Mesenchymal stem cell (in vitro differentiated cells and primary cell): ENCODE data around the gene SLC36A2.

Source experiments
- DNase-seq: peaks from one replicate; pipeline ENCODE4 v3.0.0-alpha.2; 2013
- H2AFZ ChIP-seq: one replicate; pipeline ENCODE4 v1.6.1; 2013; ENCODE audit warnings: low read depth, mild to moderate bottlenecking, control low read depth, inconsistent platforms, low read length, moderate library complexity
- H2AK5ac ChIP-seq: 2 replicates; pipeline ENCODE4 v1.6.1; 2013; ENCODE audit warnings: low read length, moderate library complexity, mild to moderate bottlenecking, inconsistent platforms; ENCODE audit not compliant: severe bottlenecking
- H2BK120ac ChIP-seq: one replicate; pipeline ENCODE4 v1.6.1; 2013; ENCODE audit warnings: low read depth, mild to moderate bottlenecking, inconsistent platforms, low read length, moderate library complexity
- H2BK12ac ChIP-seq, 2 experiments: one replicate each; pipeline ENCODE4 v1.6.1; 2013; ENCODE audit warnings: inconsistent platforms in 2 of 2, low read length in 2 of 2, mild to moderate bottlenecking in 2 of 2, moderate library complexity in 2 of 2, control low read depth in 1 of 2
- H2BK15ac ChIP-seq: one replicate; pipeline ENCODE4 v1.6.1; 2013; ENCODE audit warnings: mild to moderate bottlenecking, low read depth, inconsistent platforms; ENCODE audit not compliant: poor library complexity, severe bottlenecking
- H2BK5ac ChIP-seq: 2 replicates; pipeline ENCODE4 v1.6.1; 2013; ENCODE audit warnings: low read depth, mild to moderate bottlenecking, low read length, control low read depth, inconsistent platforms; ENCODE audit not compliant: poor library complexity, severe bottlenecking
- H3K14ac ChIP-seq, 2 experiments: one replicate each; pipeline ENCODE4 v1.6.1; 2013; ENCODE audit warnings: inconsistent platforms in 2 of 2, low read length in 2 of 2, control low read depth in 1 of 2, mild to moderate bottlenecking in 1 of 2, moderate library complexity in 1 of 2
- H3K18ac ChIP-seq, 2 experiments: one replicate each; pipeline ENCODE4 v1.6.1; 2013; ENCODE audit warnings: inconsistent platforms in 2 of 2, low read length in 2 of 2, control low read depth in 1 of 2, low read depth in 1 of 2, mild to moderate bottlenecking in 1 of 2
- H3K23ac ChIP-seq, 2 experiments: one replicate each; pipeline ENCODE4 v1.6.1; 2013; ENCODE audit warnings: inconsistent platforms in 2 of 2, low read length in 2 of 2, mild to moderate bottlenecking in 2 of 2, moderate library complexity in 2 of 2, control low read depth in 1 of 2
- H3K27ac ChIP-seq: 2 replicates; pipeline ENCODE4 v1.5.1; 2013; ENCODE audit warnings: mild to moderate bottlenecking, moderate library complexity, low read length, control low read depth, inconsistent platforms; ENCODE audit not compliant: poor library complexity, severe bottlenecking
- H3K27me3 ChIP-seq, 2 experiments: 2 replicates each; pipeline versions ENCODE4 v1.6.1 to v1.7.0; 2013; ENCODE audit warnings: low read length in 2 of 2, mild to moderate bottlenecking in 2 of 2, moderate library complexity in 2 of 2, control low read depth in 1 of 2, inconsistent platforms in 1 of 2; ENCODE audit not compliant: control insufficient read depth in 1 of 2, insufficient read depth in 1 of 2
- H3K36me3 ChIP-seq, 2 experiments: 2 replicates each; pipeline versions ENCODE4 v1.6.1 to v1.7.0; 2013; ENCODE audit warnings: low read length in 2 of 2, control low read depth in 1 of 2, inconsistent platforms in 1 of 2, low read depth in 1 of 2, mild to moderate bottlenecking in 1 of 2; ENCODE audit not compliant: insufficient read depth in 2 of 2, control insufficient read depth in 1 of 2
- H3K4ac ChIP-seq, 2 experiments: one replicate each; pipeline ENCODE4 v1.6.1; 2013; ENCODE audit warnings: inconsistent platforms in 2 of 2, low read length in 2 of 2, mild to moderate bottlenecking in 2 of 2, moderate library complexity in 2 of 2, control low read depth in 1 of 2, low read depth in 1 of 2
- H3K4me1 ChIP-seq: 2 replicates; pipeline ENCODE4 v1.6.1; 2013; ENCODE audit warnings: low read depth, low read length, control low read depth; ENCODE audit not compliant: control insufficient read depth, insufficient read depth
- H3K4me2 ChIP-seq: 2 replicates; pipeline ENCODE4 v1.6.1; 2013; ENCODE audit warnings: low read length, mild to moderate bottlenecking, inconsistent platforms; ENCODE audit not compliant: poor library complexity, severe bottlenecking
- H3K4me3 ChIP-seq, 2 experiments: 2 replicates each; pipeline versions ENCODE4 v1.5.1 to v1.7.0; 2013; ENCODE audit warnings: low read length in 2 of 2, mild to moderate bottlenecking in 2 of 2, control low read depth in 1 of 2, low read depth in 1 of 2; ENCODE audit not compliant: insufficient read depth in 1 of 2
- H3K79me1 ChIP-seq: replicated peaks from 2 replicates; pipeline ENCODE4 v1.6.1; 2013; ENCODE audit warnings: mild to moderate bottlenecking, control low read depth, low read length, inconsistent platforms; ENCODE audit not compliant: poor library complexity, severe bottlenecking
- H3K9ac ChIP-seq: 2 replicates; pipeline ENCODE4 v1.7.0; 2013; ENCODE audit warnings: mild to moderate bottlenecking, low read length, moderate library complexity
- H3K9me3 ChIP-seq: 2 replicates; pipeline ENCODE4 v1.7.0; 2013; ENCODE audit warnings: mild to moderate bottlenecking, low read length; ENCODE audit not compliant: control insufficient read depth
- H4K8ac ChIP-seq: one replicate; pipeline ENCODE4 v1.6.1; 2013; ENCODE audit warnings: inconsistent platforms, mild to moderate bottlenecking, low read length, moderate library complexity
- H4K91ac ChIP-seq: one replicate; pipeline ENCODE4 v1.6.1; 2013; ENCODE audit warnings: mild to moderate bottlenecking, low read length, inconsistent platforms
- WGBS: methylation state at CpG from one replicate; pipeline ENCODE4 v1.1.7; 2013; ENCODE audit warnings: mixed read lengths; 5-methylcytosine and 5-hydroxymethylcytosine counted together

Gene SLC36A2

GRCh38 chr5:151296974-151297373 is 50.4 kb downstream of the SLC36A2 start:
- Histone ChIP-seq H3K9ac (no peak overlapping the region), H4K8ac (no peak overlapping the region), H2AK5ac (no peak overlapping the region), H3K4me3 (no peak overlapping the region), H3K27ac (no peak overlapping the region), H2BK5ac (no peak overlapping the region), H3K9me3 (no peaks in the 10 kb centered on the region), H3K4me1 (no peaks in the 10 kb centered on the region), H2BK12ac (no peak overlapping the region), H3K14ac (no peak overlapping the region), H3K36me3 (no peaks in the 10 kb centered on the region), H3K23ac (no peak overlapping the region), H3K79me1 (no peaks in the 10 kb centered on the region), H2AFZ (no peak overlapping the region), H3K27me3 (peaks cover 9 to 41% of the 10 kb centered on the region in 2 experiments), H3K4me2 (no peak overlapping the region), H2BK15ac (no peak overlapping the region), H4K91ac (no peak overlapping the region), H3K4ac (no peak overlapping the region), H2BK120ac (no peak overlapping the region), H3K18ac (no peak overlapping the region)
- no peak for DNase-seq
- WGBS = 63% methylated on average over 2 of the region's 2 CpGs

- H3K14ac ChIP-seq = no peak overlapping the region
- peaks cover 9 to 36% of the 10 kb centered on the region in 2 experiments for H3K27me3 ChIP-seq
- H2BK12ac ChIP-seq = no peak overlapping the region
- H3K4me2 ChIP-seq = no peak overlapping the region
- H4K8ac ChIP-seq = no peak overlapping the region
- no peak overlapping the region for H2AFZ ChIP-seq
- H2AK5ac ChIP-seq = no peak overlapping the region
- no peaks in the 10 kb centered on the region for H3K36me3 ChIP-seq
- no peak overlapping the region for H4K91ac ChIP-seq
- no peak overlapping the region for H2BK15ac ChIP-seq
- no peak overlapping the region for H3K18ac ChIP-seq
- no peaks in the 10 kb centered on the region for H3K79me1 ChIP-seq
- no peak overlapping the region for H3K27ac ChIP-seq
- H2BK120ac ChIP-seq = no peak overlapping the region
- no peak overlapping the region for H3K4me3 ChIP-seq
- no peak overlapping the region for H3K9ac ChIP-seq
- no peak overlapping the region for H3K4ac ChIP-seq
- no peaks in the 10 kb centered on the region for H3K9me3 ChIP-seq
- H3K4me1 ChIP-seq = no peaks in the 10 kb centered on the region
- H3K23ac ChIP-seq = no peak overlapping the region
- WGBS = 92% methylated on average over 1 of the region's 1 CpG
- H2BK5ac ChIP-seq = no peak overlapping the region
- DNase-seq = no peak
Observed at GRCh38 chr5:151296478-151296830, 50.9 kb downstream of the SLC36A2 start.

GRCh38 chr5:151295791-151296477 is 51.4 kb downstream of the SLC36A2 start:
- Histone ChIP-seq H3K9ac (no peak overlapping the region), H2BK5ac (no peak overlapping the region)
- 75% methylated on average over 7 of the region's 7 CpGs for WGBS

GRCh38 chr5:151295138-151295537 is 52.2 kb downstream of the SLC36A2 start:
- Histone ChIP-seq H3K4me3 (no peak overlapping the region), H2BK120ac (no peak overlapping the region), H3K18ac (no peak overlapping the region), H2BK15ac (no peak overlapping the region), H3K4ac (no peak overlapping the region), H3K4me1 (no peaks in the 10 kb centered on the region), H3K9me3 (no peaks in the 10 kb centered on the region), H4K91ac (no peak overlapping the region), H3K9ac (no peak overlapping the region), H3K27ac (no peak overlapping the region), H2AK5ac (no peak overlapping the region), H2BK5ac (no peak overlapping the region), H3K14ac (no peak overlapping the region), H2AFZ (no peak overlapping the region), H3K36me3 (no peaks in the 10 kb centered on the region), H3K79me1 (no peaks in the 10 kb centered on the region), H3K23ac (no peak overlapping the region), H2BK12ac (no peak overlapping the region), H3K27me3 (peaks cover 9 to 24% of the 10 kb centered on the region in 2 experiments), H4K8ac (no peak overlapping the region), H3K4me2 (no peak overlapping the region)
- no peak for DNase-seq
- 89% methylated on average over 5 of the region's 5 CpGs for WGBS

More at GRCh38 chr5:151295791-151296477, 51.4 kb downstream of the SLC36A2 start:
- no peak overlapping the region for H3K23ac ChIP-seq
- DNase-seq = no peak
- no peak overlapping the region for H3K14ac ChIP-seq
- H3K4me1 ChIP-seq = no peaks in the 10 kb centered on the region
- H4K8ac ChIP-seq = no peak overlapping the region
- no peak overlapping the region for H2BK12ac ChIP-seq
- H3K9me3 ChIP-seq = no peaks in the 10 kb centered on the region
- H3K18ac ChIP-seq = no peak overlapping the region
- H4K91ac ChIP-seq = no peak overlapping the region
- H3K4me3 ChIP-seq = no peak overlapping the region
- no peaks in the 10 kb centered on the region for H3K36me3 ChIP-seq
- no peak overlapping the region for H2BK120ac ChIP-seq
- H2AFZ ChIP-seq = no peak overlapping the region
- H2AK5ac ChIP-seq = no peak overlapping the region
- no peaks in the 10 kb centered on the region for H3K79me1 ChIP-seq
- H3K4me2 ChIP-seq = no peak overlapping the region
- peaks cover 9 to 30% of the 10 kb centered on the region in 2 experiments for H3K27me3 ChIP-seq
- H3K4ac ChIP-seq = no peak overlapping the region
- no peak overlapping the region for H3K27ac ChIP-seq
- H2BK15ac ChIP-seq = no peak overlapping the region
